Tibial artery (tissue), 4 donors: Measurements from ENCODE around the gene LTBP3.

Source experiments
- DNase-seq, 2 donors: peaks; one replicate each; pipeline ENCODE4 v3.0.0-alpha.2; 2019
- H3K27ac ChIP-seq, 2 donors: fragments of 200-600 bp; sonication (generic) in 1 of 2; 1 replicate in 1 of 2; 2 replicates in 1 of 2; pipeline ENCODE4 v1.5.1; 2018 to 2019; ENCODE audit warnings: mild to moderate bottlenecking in 1 of 2
- H3K27me3 ChIP-seq, 2 donors: fragments of 200-600 bp; sonication (generic) in 1 of 2; one replicate each; pipeline versions ENCODE4 v1.5.1 to v1.6.0; 2016 to 2019
- H3K36me3 ChIP-seq, 3 donors: fragments of 200-600 bp; sonication (generic) in 2 of 3; one replicate each; pipeline ENCODE4 v1.5.1; 2016 to 2019; ENCODE audit warnings: mild to moderate bottlenecking in 2 of 3
- H3K4me1 ChIP-seq, 4 donors: fragments of 200-600 bp; sonication (generic) in 2 of 4; 1 replicate in 3 of 4; 2 replicates in 1 of 4; pipeline ENCODE4 v1.5.1; 2016 to 2019
- H3K4me3 ChIP-seq, 2 donors: fragments of 200-600 bp; sonication (generic) in 1 of 2; 1 replicate in 1 of 2; 2 replicates in 1 of 2; pipeline ENCODE4 v1.5.1; 2018 to 2019; ENCODE audit warnings: mild to moderate bottlenecking in 2 of 2
- H3K9me3 ChIP-seq, 3 donors: fragments of 200-600 bp; sonication (generic) in 1 of 3; one replicate each; pipeline ENCODE4 v1.5.1; 2016 to 2019
- CTCF ChIP-seq, 2 experiments: fragments of 200-600 bp in 1 of 2; fragments of 450-650 bp in 1 of 2; IDR thresholded peaks; one replicate each; pipeline ENCODE4 v1.5.1; 2017 to 2019; ENCODE audit warnings: antibody characterized with exemption in 2 of 2, mild to moderate bottlenecking in 1 of 2, moderate library complexity in 1 of 2
- intact Hi-C: fragments of 100-400 bp; cut with DNase I; formaldehyde crosslinking; loops from one replicate; pipeline ENCODE4 v1.15.0; 2023; ENCODE audit warnings: low total_unique reads

The LTBP3 gene

GRCh38 chr11:65573391-65574079, 15.4 kb upstream of the LTBP3 start:
- TF ChIP-seq CTCF (IDR thresholded peaks at IDR 0.05): no peak
- H3K4me1 ChIP-seq: peaks cover 0 to 75% (median 56%) of the 10 kb centered on the region in 4 donors
- intact Hi-C loops: no loop called here
- no peaks in the 10 kb centered on the region for H3K27me3 ChIP-seq
- H3K4me3 ChIP-seq: peak overlapping the region; percentile 94 to 96
- peaks cover 0 to 5% (median 5%) of the 10 kb centered on the region in 3 donors for H3K36me3 ChIP-seq
- no peaks in the 10 kb centered on the region for H3K9me3 ChIP-seq
- DNase-seq: no peak
- H3K27ac ChIP-seq: peak overlapping the region; percentile 93 to 98

DNA sequence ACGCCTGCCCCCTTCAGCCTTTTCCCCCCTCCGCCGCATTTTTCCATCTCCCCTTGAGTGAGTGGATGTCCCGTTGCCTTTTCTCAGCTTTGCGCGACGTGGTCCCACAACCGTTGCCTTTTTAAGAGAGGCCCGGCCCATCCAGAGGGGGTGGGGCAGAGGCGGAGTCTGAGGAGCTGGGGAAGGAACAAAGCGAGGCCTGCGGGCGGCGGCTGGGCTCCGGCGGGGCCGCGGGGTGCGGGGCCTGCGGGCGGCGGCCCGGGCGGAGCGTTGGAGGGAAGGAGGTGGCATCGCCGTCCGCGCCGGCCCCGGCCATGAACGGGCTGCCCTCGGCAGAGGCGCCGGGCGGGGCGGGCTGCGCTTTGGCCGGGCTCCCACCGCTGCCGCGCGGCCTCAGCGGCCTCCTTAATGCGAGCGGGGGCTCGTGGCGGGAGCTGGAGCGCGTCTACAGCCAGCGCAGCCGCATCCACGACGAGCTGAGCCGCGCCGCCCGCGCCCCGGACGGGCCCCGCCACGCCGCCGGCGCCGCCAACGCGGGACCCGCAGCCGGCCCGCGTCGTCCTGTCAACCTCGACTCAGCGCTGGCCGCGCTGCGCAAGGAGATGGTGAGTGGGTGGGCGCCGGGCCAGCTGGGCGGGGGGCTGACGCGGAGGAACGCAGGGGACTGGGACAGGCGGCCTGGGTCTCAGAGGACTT, 14.3 kb upstream of the LTBP3 start, which contains the start of gene FAM89B:
Gene FAM89B (plus strand): TSS at position 183 of the 696 bp plus-strand sequence. CDS start 132 bp downstream, at position 315.
- intact Hi-C loops: no loop called here
- Histone ChIP-seq H3K27me3 (no peaks in the 10 kb centered on the region), H3K9me3 (no peaks in the 10 kb centered on the region), H3K4me3 (peak within 1 kb of the TSS; percentile 94 to 96), H3K4me1 (peaks cover 0 to 73% (median 54%) of the 10 kb centered on the region in 4 donors), H3K36me3 (peaks cover 0 to 9% (median 0%) of the 10 kb centered on the region in 3 donors), H3K27ac (peak within 1 kb of the TSS; percentile 93 to 98)
- DNase-seq: peak; percentile 96
- no peak for TF ChIP-seq CTCF (IDR thresholded peaks at IDR 0.05)

DNA sequence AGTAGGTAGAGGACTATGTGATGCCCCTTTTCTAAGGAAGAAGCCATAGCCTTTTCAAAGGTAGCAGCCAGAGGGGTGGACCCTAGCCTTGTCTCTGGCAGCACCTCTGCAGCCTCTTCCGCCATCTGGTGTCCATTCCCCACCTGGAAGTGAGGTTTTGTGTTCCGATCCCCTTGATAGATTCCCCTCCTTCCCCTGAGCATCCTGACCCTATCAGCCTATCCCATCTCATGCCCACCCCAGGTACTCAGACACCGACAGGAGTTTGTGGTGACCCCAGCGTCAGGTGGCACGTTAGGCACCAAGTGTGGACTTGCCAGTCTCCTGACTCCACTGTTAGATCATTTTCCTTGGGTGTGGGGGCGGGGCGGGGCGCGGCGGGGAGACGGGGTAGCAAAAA, 13.8 kb upstream of the LTBP3 start:
- TF ChIP-seq CTCF (IDR thresholded peaks at IDR 0.05): peak; percentile 29 to 51
- peak overlapping the region; percentile 94 to 96 for H3K4me3 ChIP-seq
- peak overlapping the region; percentile 93 to 98 for H3K27ac ChIP-seq
- H3K9me3 ChIP-seq: no peaks in the 10 kb centered on the region
- peaks cover 0 to 70% (median 56%) of the 10 kb centered on the region in 4 donors for H3K4me1 ChIP-seq
- H3K36me3 ChIP-seq: peaks cover 0 to 9% (median 0%) of the 10 kb centered on the region in 3 donors
- no peak for DNase-seq
- H3K27me3 ChIP-seq: no peaks in the 10 kb centered on the region
- intact Hi-C loops: no loop called here

DNA sequence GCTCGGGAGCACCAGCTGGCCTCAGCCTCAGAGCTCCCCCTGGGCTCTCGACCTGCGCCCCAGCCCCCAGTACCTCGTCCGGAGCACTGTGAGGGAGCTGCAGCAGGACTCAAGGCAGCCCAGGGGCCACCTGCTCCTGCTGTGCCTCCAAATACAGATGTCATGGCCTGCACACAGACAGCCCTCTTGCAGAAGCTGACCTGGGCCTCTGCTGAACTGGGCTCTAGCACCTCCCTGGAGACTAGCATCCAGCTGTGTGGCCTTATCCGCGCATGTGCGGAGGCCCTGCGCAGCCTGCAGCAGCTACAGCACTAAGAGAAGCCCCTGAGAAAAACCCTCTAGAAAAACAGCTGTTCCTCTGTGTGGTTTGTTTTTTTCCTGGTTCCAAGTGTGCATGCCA, 13.3 kb upstream of the LTBP3 start:
- intact Hi-C loops: no loop called here
- DNase-seq: no peak
- H3K27me3 ChIP-seq: no peaks in the 10 kb centered on the region
- peak overlapping the region; percentile 93 to 98 for H3K27ac ChIP-seq
- H3K9me3 ChIP-seq: no peaks in the 10 kb centered on the region
- TF ChIP-seq CTCF (IDR thresholded peaks at IDR 0.05): no peak
- peaks cover 0 to 9% (median 0%) of the 10 kb centered on the region in 3 donors for H3K36me3 ChIP-seq
- H3K4me1 ChIP-seq: peaks cover 0 to 70% (median 58%) of the 10 kb centered on the region in 4 donors
- H3K4me3 ChIP-seq: peak overlapping the region; percentile 94 to 96

DNA sequence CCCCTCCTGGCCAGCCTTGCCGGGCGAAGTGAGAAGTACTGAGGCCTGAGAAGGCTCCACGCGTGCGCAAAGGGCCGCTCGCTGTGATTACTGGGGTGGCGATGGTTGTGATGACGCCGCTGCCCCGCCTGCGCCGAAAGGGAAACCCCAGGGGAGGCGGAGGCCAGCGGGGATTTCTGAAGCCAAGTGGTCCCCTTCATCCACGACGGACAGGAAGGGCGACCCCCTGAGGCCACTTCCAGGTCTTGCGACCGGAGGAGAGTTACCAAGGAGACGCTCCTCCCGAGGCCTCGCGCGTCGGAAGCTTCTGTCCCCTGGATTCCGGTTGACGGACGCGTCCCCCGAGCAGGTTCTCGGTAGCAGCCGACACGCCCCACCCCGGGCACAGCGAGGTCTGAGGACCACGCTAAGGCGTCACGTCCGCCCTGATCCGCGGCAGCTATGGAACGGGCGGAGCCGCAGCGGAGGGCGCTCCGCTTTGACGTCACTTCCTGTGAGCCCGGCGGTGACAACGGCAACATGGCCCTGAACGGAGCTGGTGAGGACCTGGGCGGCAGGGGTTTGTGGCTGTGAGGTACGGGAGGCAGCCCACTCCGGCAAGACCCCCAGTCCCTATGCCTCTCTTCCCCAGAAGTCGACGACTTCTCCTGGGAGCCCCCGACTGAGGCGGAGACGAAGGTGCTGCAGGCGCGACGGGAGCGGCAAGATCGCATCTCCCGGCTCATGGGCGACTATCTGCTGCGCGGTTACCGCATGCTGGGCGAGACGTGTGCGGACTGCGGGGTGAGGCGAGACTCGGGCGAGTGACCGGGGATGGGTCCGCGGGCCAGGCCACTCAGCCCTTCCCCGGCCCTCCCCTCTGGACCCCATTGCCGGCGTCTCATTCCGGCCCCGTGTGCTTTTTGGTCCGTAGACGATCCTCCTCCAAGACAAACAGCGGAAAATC, 12.1 kb upstream of the LTBP3 start, which contains the start of gene ZNRD2:
Gene ZNRD2 (plus strand): TSS at position 505 of the 946 bp plus-strand sequence. CDS start 15 bp downstream, at position 520.
- peak; percentile 98 to 99 for DNase-seq
- TF ChIP-seq CTCF (IDR thresholded peaks at IDR 0.05): peak; percentile 38 to 50
- no peaks in the 10 kb centered on the region for H3K9me3 ChIP-seq
- H3K4me1 ChIP-seq: peaks cover 0 to 67% (median 56%) of the 10 kb centered on the region in 4 donors
- H3K36me3 ChIP-seq: peaks cover 0 to 9% (median 0%) of the 10 kb centered on the region in 3 donors
- H3K27me3 ChIP-seq: no peaks in the 10 kb centered on the region
- peak within 1 kb of the TSS; percentile 93 to 98 for H3K27ac ChIP-seq
- intact Hi-C loops: loop anchor here (2.0 kb wide), 1 partner anchor 29 kb away; no protein-coding TSS in a partner anchor
- peak within 1 kb of the TSS; percentile 72 to 96 for H3K4me3 ChIP-seq
